ENCODE results near the gene RUFY2.

- TF ChIP-seq CTCF (IDR thresholded peaks at IDR 0.05; ENCODE audit: extremely low read depth in 1 of 2, insufficient read depth in 1 of 2, low read depth in 1 of 2, low read length in 2 of 2) (no peak), POLR2A (IDR thresholded peaks at IDR 0.05; ENCODE audit: low read depth, low read length) (no peak), MYC (IDR thresholded peaks at IDR 0.05; ENCODE audit: low read depth, low read length) (no peak), JUN (IDR thresholded peaks at IDR 0.05; ENCODE audit: borderline replicate concordance, insufficient read depth, insufficient read length, low read depth) (no peak), GATA2 (IDR thresholded peaks at IDR 0.05; ENCODE audit: insufficient read depth, insufficient read length, low read depth, low read length) (no peak), POLR2AphosphoS5 (IDR thresholded peaks at IDR 0.05; ENCODE audit: insufficient read depth, low read depth, low read length) (no peak)
Observed at GRCh38 chr10:68330852-68331454, 76.1 kb downstream of the RUFY2 start.

All from endothelial cell of umbilical vein (primary cell).